GM21529 (cell line): Measurements from ENCODE around the gene HADHB.

Experiments
- ATAC-seq: cut with Tn5 transposase; IDR thresholded peaks from one replicate; pipeline ENCODE4 v1.9.1; 2021; ENCODE audit not compliant: unreplicated experiment

Gene HADHB

GRCh38 chr2:26244309-26245230 is at the start of gene HADHB, which contains the start of gene HADHA:
Gene HADHB (plus strand): TSS chr2:26244939. CDS start chr2:26254255, 9,316 bp downstream.
Gene HADHA (minus strand): TSS chr2:26244632. CDS start chr2:26244596, 36 bp downstream.
- peak; percentile 73 for ATAC-seq

- no peak for ATAC-seq
These were observed 49.4 kb upstream of the HADHB start for GRCh38 chr2:26195040-26195984.

- ATAC-seq, result no peak
These were observed 47.9 kb upstream of the HADHB start for GRCh38 chr2:26196683-26197418.

- ATAC-seq, result no peak
These were observed 47.2 kb upstream of the HADHB start for GRCh38 chr2:26197516-26197915.

GRCh38 chr2:26202981-26203490 is 41.7 kb upstream of the HADHB start:
- ATAC-seq, result no peak

GRCh38 chr2:26203906-26204305 is 40.8 kb upstream of the HADHB start:
- no peak for ATAC-seq

- ATAC-seq, result no peak
These were observed 32.7 kb upstream of the HADHB start for GRCh38 chr2:26212011-26212410.

- no peak for ATAC-seq
These were observed 30.0 kb upstream of the HADHB start for GRCh38 chr2:26214759-26215158.

GRCh38 chr2:26215833-26216232 is 28.9 kb upstream of the HADHB start:
- no peak for ATAC-seq

- no peak for ATAC-seq
These were observed 28.2 kb upstream of the HADHB start for GRCh38 chr2:26216587-26216986.

GRCh38 chr2:26217720-26218119 is 27.0 kb upstream of the HADHB start:
- no peak for ATAC-seq

GRCh38 chr2:26223018-26223417 is 21.7 kb upstream of the HADHB start:
- ATAC-seq, result no peak

GRCh38 chr2:26224095-26224494 is 20.6 kb upstream of the HADHB start:
- ATAC-seq, result no peak

- no peak for ATAC-seq
These were observed 15.1 kb upstream of the HADHB start for GRCh38 chr2:26229595-26229994.

GRCh38 chr2:26230806-26231205 is 13.9 kb upstream of the HADHB start:
- no peak for ATAC-seq

- ATAC-seq, result no peak
These were observed 9.7 kb upstream of the HADHB start for GRCh38 chr2:26235089-26235488.

GRCh38 chr2:26237868-26238267 is 6.9 kb upstream of the HADHB start:
- no peak for ATAC-seq

GRCh38 chr2:26238311-26238958 is 6.3 kb upstream of the HADHB start:
- no peak for ATAC-seq

GRCh38 chr2:26241928-26242436 is 2.8 kb upstream of the HADHB start:
- no peak for ATAC-seq
